Cardiac fibroblast (primary cell): ENCODE results near the gene GPC3.
A peak's percentile ranks its signal among the peaks of the same experiment; 100 is the strongest.
"Not testable (repeated sequence)": the region's sequence is repeated elsewhere in the genome, so short reads cannot be mapped to it uniquely, and the experiment has no call there.

Experiments
- DNase-seq, 2 donors: peaks; one replicate each; pipeline versions ENCODE4 v3.0.0 to v3.0.0-alpha.2; 2010; ENCODE audit warnings: low read depth in 2 of 2
- H3K4me3 ChIP-seq, 2 donors: replicated peaks in 1 of 2; 1 replicate in 1 of 2; 2 replicates in 1 of 2; pipeline ENCODE4 v1.5.1; 2011; ENCODE audit warnings: low read depth in 2 of 2, low read length in 2 of 2, mild to moderate bottlenecking in 2 of 2, moderate library complexity in 1 of 2
- CTCF ChIP-seq: IDR thresholded peaks from one replicate; pipeline ENCODE4 v1.5.1; 2011; ENCODE audit warnings: low read depth, mild to moderate bottlenecking, low read length, inconsistent platforms

The GPC3 gene

DNA sequence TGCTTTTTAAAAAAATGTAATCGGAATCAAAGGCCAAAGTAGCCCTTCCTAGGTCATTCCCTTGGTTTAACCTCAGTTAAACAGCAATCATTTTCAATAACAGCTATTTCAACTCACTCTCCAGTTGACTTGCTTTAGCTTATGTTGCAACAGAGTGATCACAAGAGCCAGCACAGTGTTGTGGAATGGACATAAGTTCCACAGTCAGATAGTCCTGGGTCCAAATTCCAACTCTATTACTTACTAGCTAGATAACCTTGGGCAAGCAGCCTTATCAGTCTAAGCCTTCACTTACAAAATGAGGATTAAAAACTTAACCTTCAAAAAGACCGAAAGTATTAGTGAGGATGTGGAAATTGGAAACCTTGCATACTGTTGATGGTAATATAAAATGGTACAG, 9.2 kb upstream of the GPC3 start:
- TF ChIP-seq CTCF, result no peak
- H3K4me3 ChIP-seq, result no peak overlapping the region
- peak in 1 of 2 donors; percentile 23 for DNase-seq

- no peak overlapping the region for H3K4me3 ChIP-seq
- DNase-seq, result no peak
- TF ChIP-seq CTCF, result no peak
Measured at GRCh38 chrX:133992882-133993281, 7.5 kb upstream of the GPC3 start.

DNA sequence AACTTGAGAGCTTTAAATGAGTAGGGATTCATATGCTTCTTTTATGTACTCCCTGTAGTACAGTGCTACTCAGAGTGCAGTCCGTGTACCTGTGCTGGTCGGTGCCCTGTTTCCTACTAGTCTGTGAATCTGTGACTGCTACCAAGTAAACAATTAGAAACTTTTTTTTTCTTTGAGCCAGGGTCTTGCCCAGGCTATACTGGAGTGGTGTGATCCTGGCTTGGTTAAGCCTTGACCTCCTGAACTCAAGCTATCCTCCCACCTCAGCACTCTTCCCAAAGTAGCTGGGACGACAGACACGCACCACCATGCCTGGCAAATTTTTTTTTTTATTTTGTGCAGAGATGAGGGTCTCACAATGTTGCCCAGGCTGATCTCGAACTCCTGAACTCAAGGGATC, 6.4 kb upstream of the GPC3 start:
- DNase-seq, result no peak
- TF ChIP-seq CTCF, result no peak
- H3K4me3 ChIP-seq, result no peak overlapping the region

- DNase-seq, result not testable (repeated sequence)
Measured at GRCh38 chrX:133991057-133991456, 5.7 kb upstream of the GPC3 start.

GRCh38 chrX:133989993-133990392, 4.6 kb upstream of the GPC3 start:
- TF ChIP-seq CTCF, result no peak
- no peak for DNase-seq
- no peak overlapping the region for H3K4me3 ChIP-seq

More at GRCh38 chrX:133991057-133991456, 5.7 kb upstream of the GPC3 start:
- not testable (repeated sequence) for H3K4me3 ChIP-seq

- no peak for TF ChIP-seq CTCF
- H3K4me3 ChIP-seq, result no peak overlapping the region
- DNase-seq, result no peak
Measured at GRCh38 chrX:133989490-133989889, 4.1 kb upstream of the GPC3 start.

DNA sequence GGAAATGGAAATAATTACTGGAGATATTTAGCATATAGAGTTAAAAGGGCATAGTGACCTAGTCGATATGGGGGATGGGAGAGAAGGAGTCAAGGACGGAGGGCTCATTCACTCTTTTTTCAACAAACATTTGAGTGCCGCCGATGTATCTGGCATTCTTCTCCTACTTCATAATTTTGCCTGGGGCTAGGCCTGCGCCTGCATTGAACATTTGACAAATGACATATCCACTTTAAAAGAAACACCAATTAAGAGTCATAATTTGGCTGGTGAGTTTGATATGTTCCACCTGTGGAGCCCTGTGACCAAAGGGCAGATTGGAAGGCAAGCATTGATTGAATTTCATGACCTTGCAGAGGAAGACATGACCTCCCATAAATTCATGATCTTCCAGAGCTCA, 2.6 kb upstream of the GPC3 start:
- no peak for DNase-seq
- no peak overlapping the region for H3K4me3 ChIP-seq
- TF ChIP-seq CTCF, result no peak
